ENCODE data around the gene KCTD4. TPM values are rescaled to one million over a fixed set of nuclear protein-coding genes. Genes with fewer than 3 reads are reported as not detected.

KCTD4 gene
- total RNA-seq, 1 donor from 2014 or later, result not detected

GRCh38 chr13:45162194-45162593 is 38.7 kb downstream of the KCTD4 start:
- intact Hi-C loops (cut with micrococcal nuclease), result loop anchor here (2.0 kb wide), 1 partner anchor 13 kb away; no protein-coding TSS in a partner anchor
- Mint-ChIP-seq H3K4me1 (peaks cover 8% of the 10 kb centered on the region), H3K36me3 (ENCODE audit: low read depth) (peaks cover 58% of the 10 kb centered on the region), H3K27ac (no peak overlapping the region), H3K9me3 (peaks cover 7% of the 10 kb centered on the region), H3K27me3 (no peaks in the 10 kb centered on the region), H3K4me3 (no peak overlapping the region)
- POLR2A ChIA-PET, result no interaction called here
- ATAC-seq (ENCODE audit: low read depth) (no peak), DNase-seq (no peak)
- TF ChIP-seq, protein P1, sequence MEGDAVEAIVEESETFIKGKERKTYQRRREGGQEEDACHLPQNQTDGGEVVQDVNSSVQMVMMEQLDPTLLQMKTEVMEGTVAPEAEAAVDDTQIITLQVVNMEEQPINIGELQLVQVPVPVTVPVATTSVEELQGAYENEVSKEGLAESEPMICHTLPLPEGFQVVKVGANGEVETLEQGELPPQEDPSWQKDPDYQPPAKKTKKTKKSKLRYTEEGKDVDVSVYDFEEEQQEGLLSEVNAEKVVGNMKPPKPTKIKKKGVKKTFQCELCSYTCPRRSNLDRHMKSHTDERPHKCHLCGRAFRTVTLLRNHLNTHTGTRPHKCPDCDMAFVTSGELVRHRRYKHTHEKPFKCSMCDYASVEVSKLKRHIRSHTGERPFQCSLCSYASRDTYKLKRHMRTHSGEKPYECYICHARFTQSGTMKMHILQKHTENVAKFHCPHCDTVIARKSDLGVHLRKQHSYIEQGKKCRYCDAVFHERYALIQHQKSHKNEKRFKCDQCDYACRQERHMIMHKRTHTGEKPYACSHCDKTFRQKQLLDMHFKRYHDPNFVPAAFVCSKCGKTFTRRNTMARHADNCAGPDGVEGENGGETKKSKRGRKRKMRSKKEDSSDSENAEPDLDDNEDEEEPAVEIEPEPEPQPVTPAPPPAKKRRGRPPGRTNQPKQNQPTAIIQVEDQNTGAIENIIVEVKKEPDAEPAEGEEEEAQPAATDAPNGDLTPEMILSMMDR (IDR thresholded peaks at IDR 0.05), result no peak
- CTCF ChIA-PET, result no interaction called here

DNA sequence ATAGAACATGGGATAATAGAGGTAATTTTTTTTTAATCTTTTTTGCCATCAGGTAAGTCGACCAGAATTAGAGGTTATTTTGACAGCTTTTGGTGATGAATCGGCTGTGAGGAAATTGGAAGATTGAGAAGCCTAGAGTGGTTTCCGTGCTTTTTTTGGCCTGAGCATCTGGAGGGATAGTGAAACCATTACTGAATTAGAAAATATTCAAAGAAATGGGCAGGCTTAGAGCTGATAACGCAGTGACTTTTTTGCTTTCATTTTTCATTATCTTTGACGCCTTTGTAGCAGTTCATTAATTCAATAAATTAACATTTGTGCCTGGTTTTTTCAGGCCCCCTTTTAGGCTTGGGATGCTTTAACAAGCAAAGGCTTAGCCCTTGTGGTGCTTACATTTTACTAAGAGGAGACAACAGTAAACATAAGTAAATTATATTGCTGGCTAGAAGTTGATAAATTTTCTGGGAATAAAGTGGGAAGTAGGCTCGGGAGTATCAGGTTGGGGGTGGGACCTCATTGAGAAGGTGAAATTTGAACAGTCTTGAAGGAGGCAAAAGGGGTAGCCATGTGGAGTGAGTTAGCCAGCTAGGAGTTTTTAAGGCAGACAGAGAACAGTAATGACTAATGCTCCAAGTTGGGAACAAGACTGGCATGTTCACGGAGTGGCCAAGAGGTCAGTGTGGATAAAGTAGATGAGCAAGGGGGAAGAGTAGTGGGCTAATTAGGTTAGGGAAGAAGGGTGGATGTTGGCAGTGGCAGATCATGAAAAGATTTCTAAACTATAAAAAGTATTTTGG is 44.1 kb downstream of the KCTD4 start:
- TF ChIP-seq, protein P1 (IDR thresholded peaks at IDR 0.05), result no peak
- Mint-ChIP-seq H3K36me3 (ENCODE audit: low read depth) (peaks cover 73% of the 10 kb centered on the region), H3K27me3 (no peaks in the 10 kb centered on the region), H3K9me3 (peaks cover 7% of the 10 kb centered on the region), H3K27ac (no peak overlapping the region), H3K4me3 (no peak overlapping the region), H3K4me1 (peaks cover 11% of the 10 kb centered on the region)
- ATAC-seq (ENCODE audit: low read depth) (no peak), DNase-seq (no peak)
- ChIA-PET CTCF (no interaction called here), POLR2A (no interaction called here)
- intact Hi-C loops (cut with micrococcal nuclease), result no loop called here

GRCh38 chr13:45149964-45150363 is 50.9 kb downstream of the KCTD4 start:
- Mint-ChIP-seq H3K4me1 (peaks cover 2% of the 10 kb centered on the region), H3K27ac (no peak overlapping the region), H3K4me3 (no peak overlapping the region), H3K36me3 (ENCODE audit: low read depth) (peaks cover 31% of the 10 kb centered on the region), H3K9me3 (no peaks in the 10 kb centered on the region), H3K27me3 (no peaks in the 10 kb centered on the region)
- TF ChIP-seq, protein P1 (IDR thresholded peaks at IDR 0.05), result no peak
- no peak for DNase-seq
- POLR2A ChIA-PET, result no interaction called here
- no peak for ATAC-seq (ENCODE audit: low read depth)
- intact Hi-C loops (cut with micrococcal nuclease), result loop anchor here (2.0 kb wide), 1 partner anchor 13 kb away; no protein-coding TSS in a partner anchor
- CTCF ChIA-PET, result no interaction called here

GRCh38 chr13:45143346-45143751 is 57.5 kb downstream of the KCTD4 start:
- ATAC-seq (ENCODE audit: low read depth), result no peak
- Mint-ChIP-seq H3K9me3 (no peaks in the 10 kb centered on the region), H3K4me1 (peaks cover 2% of the 10 kb centered on the region), H3K36me3 (ENCODE audit: low read depth) (peaks cover 31% of the 10 kb centered on the region), H3K27ac (no peak overlapping the region), H3K4me3 (no peak overlapping the region), H3K27me3 (no peaks in the 10 kb centered on the region)
- DNase-seq, result no peak
- ChIA-PET POLR2A (no interaction called here), CTCF (no interaction called here)
- TF ChIP-seq, protein P1 (IDR thresholded peaks at IDR 0.05), result no peak
- intact Hi-C loops (cut with micrococcal nuclease), result no loop called here

Other genes with a start within 250 kb of the KCTD4 start
- 6.6 and 7.8 TPM in 2 replicates for gene NUFIP1, start 211.6 kb downstream of the KCTD4 start, total RNA-seq
- 28.8 and 35.8 TPM in 2 replicates for gene GPALPP1, start 211.5 kb downstream of the KCTD4 start, total RNA-seq
- 19.4 and 19.8 TPM in 2 replicates for gene GTF2F2, start 80.5 kb downstream of the KCTD4 start, total RNA-seq
- gene TPT1, start 140.1 kb upstream of the KCTD4 start, total RNA-seq, result 3,880 and 4,323 TPM in 2 replicates
- 19.0 and 19.3 TPM in 2 replicates for gene SLC25A30, start 217.3 kb upstream of the KCTD4 start, total RNA-seq